Mammary epithelial cell (primary cell): Measurements from ENCODE around the gene ATE1.

Experiments used
- CTCF ChIP-seq, 2 donors: IDR thresholded peaks in 1 of 2; conservative IDR thresholded peaks in 1 of 2; 2 replicates each; pipeline ENCODE4 v1.5.1; 2011 to 2012; ENCODE audit warnings: inconsistent platforms in 2 of 2, low read length in 2 of 2, mild to moderate bottlenecking in 2 of 2, control low read depth in 1 of 2, low read depth in 1 of 2; ENCODE audit not compliant: insufficient read depth in 1 of 2; ENCODE audit errors: extremely low read depth in 1 of 2
- EZH2 ChIP-seq: IDR thresholded peaks from 2 replicates; pipeline ENCODE4 v1.6.1; 2012; ENCODE audit warnings: low read length, inconsistent platforms, borderline replicate concordance

- TF ChIP-seq CTCF (conservative IDR thresholded peaks at IDR 0.05 in 1 of 2, IDR thresholded peaks at IDR 0.05 in 1 of 2; ENCODE audit: extremely low read depth in 1 of 2, insufficient read depth in 1 of 2, low read depth in 1 of 2, low read length in 2 of 2) (no peak), EZH2 (no peak)
These were observed 63.7 kb downstream of the ATE1 start for GRCh38 chr10:121864168-121864567.
